KMS-11 (cell line): ENCODE data around the gene CPSF4L.

Experiments
- H2AFZ ChIP-seq: fragments of 200-600 bp; sonication (generic); 2 replicates; pipeline ENCODE4 v1.6.1; 2016; ENCODE audit warnings: antibody characterized with exemption, mixed run types, low read depth
- H3K27ac ChIP-seq: fragments of 200-600 bp; sonication (generic); 2 replicates; pipeline ENCODE4 v1.6.1; 2016; ENCODE audit warnings: mild to moderate bottlenecking, mixed run types
- H3K27me3 ChIP-seq: fragments of 200-600 bp; sonication (generic); 2 replicates; pipeline ENCODE4 v1.6.1; 2017; ENCODE audit warnings: mild to moderate bottlenecking, low read depth, mixed run types, moderate library complexity; ENCODE audit not compliant: insufficient read depth
- H3K36me3 ChIP-seq: fragments of 200-600 bp; sonication (generic); 2 replicates; pipeline ENCODE4 v1.6.1; 2017; ENCODE audit warnings: mild to moderate bottlenecking, mixed run types; ENCODE audit not compliant: insufficient read depth
- H3K4me1 ChIP-seq: fragments of 200-600 bp; sonication (generic); 2 replicates; pipeline ENCODE4 v1.6.1; 2016; ENCODE audit warnings: mild to moderate bottlenecking, low read depth, mixed run types; ENCODE audit not compliant: poor library complexity, severe bottlenecking
- H3K4me2 ChIP-seq: fragments of 200-600 bp; sonication (generic); 2 replicates; pipeline ENCODE4 v1.7.0; 2016; ENCODE audit warnings: mild to moderate bottlenecking, mixed run types
- H3K4me3 ChIP-seq: fragments of 200-600 bp; sonication (generic); IDR thresholded peaks from 2 replicates; pipeline ENCODE4 v1.6.1; 2017; ENCODE audit warnings: low read depth, low read length, mixed read lengths; ENCODE audit not compliant: insufficient read depth
- H3K79me2 ChIP-seq: fragments of 200-600 bp; sonication (generic); 2 replicates; pipeline ENCODE4 v1.6.1; 2016; ENCODE audit warnings: low read depth, mixed run types; ENCODE audit not compliant: insufficient read depth
- H3K9ac ChIP-seq: fragments of 200-600 bp; sonication (generic); 2 replicates; pipeline ENCODE4 v1.6.1; 2016; ENCODE audit warnings: mild to moderate bottlenecking, mixed run types
- H4K20me1 ChIP-seq: fragments of 200-600 bp; sonication (generic); 2 replicates; pipeline ENCODE4 v1.6.1; 2016; ENCODE audit warnings: mild to moderate bottlenecking, mixed run types; ENCODE audit not compliant: insufficient read depth
- TF ChIP-seq, protein P1 (sequence below): fragments of 200-600 bp; sonication (generic); conservative IDR thresholded peaks from 2 replicates; pipeline ENCODE4 v1.6.1; 2017; ENCODE audit warnings: low read depth, mild to moderate bottlenecking, antibody characterized with exemption, low read length, moderate library complexity, mixed read lengths

The CPSF4L gene

GRCh38 chr17:73231841-73232586, 29.7 kb downstream of the CPSF4L start:
- peak overlapping the region; percentile 91 for H3K4me2 ChIP-seq
- no peaks in the 10 kb centered on the region for H3K27me3 ChIP-seq
- H3K9ac ChIP-seq: peak overlapping the region; percentile 71
- peaks cover 44% of the 10 kb centered on the region for H3K4me1 ChIP-seq
- peak overlapping the region; percentile 53 for H3K27ac ChIP-seq
- TF ChIP-seq, protein P1, sequence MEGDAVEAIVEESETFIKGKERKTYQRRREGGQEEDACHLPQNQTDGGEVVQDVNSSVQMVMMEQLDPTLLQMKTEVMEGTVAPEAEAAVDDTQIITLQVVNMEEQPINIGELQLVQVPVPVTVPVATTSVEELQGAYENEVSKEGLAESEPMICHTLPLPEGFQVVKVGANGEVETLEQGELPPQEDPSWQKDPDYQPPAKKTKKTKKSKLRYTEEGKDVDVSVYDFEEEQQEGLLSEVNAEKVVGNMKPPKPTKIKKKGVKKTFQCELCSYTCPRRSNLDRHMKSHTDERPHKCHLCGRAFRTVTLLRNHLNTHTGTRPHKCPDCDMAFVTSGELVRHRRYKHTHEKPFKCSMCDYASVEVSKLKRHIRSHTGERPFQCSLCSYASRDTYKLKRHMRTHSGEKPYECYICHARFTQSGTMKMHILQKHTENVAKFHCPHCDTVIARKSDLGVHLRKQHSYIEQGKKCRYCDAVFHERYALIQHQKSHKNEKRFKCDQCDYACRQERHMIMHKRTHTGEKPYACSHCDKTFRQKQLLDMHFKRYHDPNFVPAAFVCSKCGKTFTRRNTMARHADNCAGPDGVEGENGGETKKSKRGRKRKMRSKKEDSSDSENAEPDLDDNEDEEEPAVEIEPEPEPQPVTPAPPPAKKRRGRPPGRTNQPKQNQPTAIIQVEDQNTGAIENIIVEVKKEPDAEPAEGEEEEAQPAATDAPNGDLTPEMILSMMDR: peak; percentile 58
- peak overlapping the region; percentile 74 for H2AFZ ChIP-seq
- no peaks in the 10 kb centered on the region for H3K36me3 ChIP-seq
- H3K79me2 ChIP-seq: peaks cover 60% of the 10 kb centered on the region
- H3K4me3 ChIP-seq: peak overlapping the region; percentile 43
- H4K20me1 ChIP-seq: peaks cover 12% of the 10 kb centered on the region; the same call in 1 of the 2 replicates

- Histone ChIP-seq H3K27me3 (no peaks in the 10 kb centered on the region), H3K4me1 (peaks cover 50% of the 10 kb centered on the region), H3K36me3 (no peaks in the 10 kb centered on the region), H2AFZ (peak overlapping the region; percentile 74; the same call in 1 of the 2 replicates), H3K4me2 (peak overlapping the region; percentile 91), H3K4me3 (peak overlapping the region; percentile 43), H3K27ac (no peak overlapping the region), H3K79me2 (peaks cover 66% of the 10 kb centered on the region), H3K9ac (peak overlapping the region; percentile 71), H4K20me1 (peaks cover 12% of the 10 kb centered on the region; the same call in 1 of the 2 replicates)
- TF ChIP-seq, protein P1: no peak
Observed at GRCh38 chr17:73231395-73231794, 30.3 kb downstream of the CPSF4L start.

DNA sequence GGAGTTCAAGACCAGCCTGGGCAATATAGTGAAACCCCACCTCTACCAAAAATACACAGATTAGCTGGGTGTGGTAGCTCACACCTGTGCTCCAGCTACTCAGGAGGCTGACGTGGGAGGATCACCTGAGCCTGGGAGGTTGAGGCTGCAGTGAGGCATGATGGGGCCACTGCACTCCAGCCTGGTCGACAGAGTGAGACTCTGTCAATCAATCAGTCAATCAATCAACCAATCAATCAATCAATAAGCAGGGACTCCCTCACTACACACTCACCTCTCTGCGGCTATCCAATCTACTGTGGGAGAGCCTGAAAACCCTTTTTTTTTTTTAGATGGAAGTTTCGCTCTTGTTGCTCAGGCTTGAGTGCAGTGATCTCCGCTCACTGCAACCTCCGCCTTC, 31.6 kb downstream of the CPSF4L start:
- no peak overlapping the region for H3K4me3 ChIP-seq
- H3K9ac ChIP-seq: no peak overlapping the region
- no peaks in the 10 kb centered on the region for H3K36me3 ChIP-seq
- peaks cover 71% of the 10 kb centered on the region for H3K79me2 ChIP-seq
- H3K27me3 ChIP-seq: no peaks in the 10 kb centered on the region
- peaks cover 12% of the 10 kb centered on the region; the same call in 1 of the 2 replicates for H4K20me1 ChIP-seq
- H3K4me2 ChIP-seq: peak overlapping the region; percentile 91; the same call in 1 of the 2 replicates
- H3K27ac ChIP-seq: no peak overlapping the region
- no peak overlapping the region for H2AFZ ChIP-seq
- H3K4me1 ChIP-seq: peaks cover 50% of the 10 kb centered on the region
- TF ChIP-seq, protein P1: no peak

DNA sequence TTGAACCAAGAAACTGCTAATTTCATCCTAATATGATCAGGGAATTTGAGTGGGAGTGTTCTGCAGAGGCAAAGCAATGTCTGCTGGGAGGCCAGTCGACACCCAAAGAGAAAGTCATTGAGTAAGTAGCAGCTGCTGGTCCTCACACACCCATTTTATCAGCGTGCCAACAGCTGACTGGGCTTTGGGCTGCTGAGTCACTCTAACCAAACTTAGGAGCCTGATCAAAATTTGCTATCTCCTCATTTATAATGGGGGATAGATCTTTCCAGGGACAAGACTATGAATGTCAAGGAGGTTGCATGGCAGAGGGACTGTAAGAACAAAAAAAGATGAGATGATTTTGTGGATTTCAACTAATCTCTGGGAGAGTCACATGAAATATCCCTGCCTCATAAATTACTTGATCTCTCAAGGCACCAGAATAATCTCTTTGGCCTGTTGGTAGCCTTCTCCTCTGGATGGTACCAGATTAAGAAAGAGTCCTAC, 32.9 kb downstream of the CPSF4L start:
- H3K9ac ChIP-seq: no peak overlapping the region; the same call in 1 of the 2 replicates
- peak overlapping the region; percentile 52 for H3K4me2 ChIP-seq
- H3K27ac ChIP-seq: peak overlapping the region; percentile 47; the same call in 1 of the 2 replicates
- no peaks in the 10 kb centered on the region for H3K36me3 ChIP-seq
- H3K4me1 ChIP-seq: peaks cover 46% of the 10 kb centered on the region
- no peak overlapping the region for H3K4me3 ChIP-seq
- no peak overlapping the region for H2AFZ ChIP-seq
- H3K27me3 ChIP-seq: no peaks in the 10 kb centered on the region
- TF ChIP-seq, protein P1: no peak
- H4K20me1 ChIP-seq: peaks cover 12% of the 10 kb centered on the region; the same call in 1 of the 2 replicates
- H3K79me2 ChIP-seq: peaks cover 71% of the 10 kb centered on the region
